ENCODE measurements around the gene PTPRD. TPM values are rescaled to one million over a fixed set of nuclear protein-coding genes. Genes with fewer than 3 reads are reported as not detected.

The PTPRD gene
- total RNA-seq, 1 donor from 2014 or later: 6.1 TPM

- intact Hi-C loops (cut with micrococcal nuclease): no loop called here
- ATAC-seq (peak; percentile 93), DNase-seq (no peak)
These were observed 1927.0 kb downstream of the PTPRD start for GRCh38 chr9:8685825-8686224.

GRCh38 chr9:8684978-8685708, 1927.7 kb downstream of the PTPRD start:
- DNase-seq: no peak
- ATAC-seq: peak; percentile 41
- intact Hi-C loops (cut with micrococcal nuclease): no loop called here

- ATAC-seq: no peak
- no peak for DNase-seq
- intact Hi-C loops (cut with micrococcal nuclease): no loop called here
These were observed 1929.3 kb downstream of the PTPRD start for GRCh38 chr9:8683496-8683895.

- intact Hi-C loops (cut with micrococcal nuclease): no loop called here
- ATAC-seq (no peak), DNase-seq (no peak)
These were observed 1932.1 kb downstream of the PTPRD start for GRCh38 chr9:8680658-8681057.

GRCh38 chr9:8680157-8680556, 1932.6 kb downstream of the PTPRD start:
- intact Hi-C loops (cut with micrococcal nuclease): no loop called here
- no peak for DNase-seq
- no peak for ATAC-seq

GRCh38 chr9:8679371-8679822, 1933.4 kb downstream of the PTPRD start:
- ATAC-seq (no peak), DNase-seq (no peak)
- intact Hi-C loops (cut with micrococcal nuclease): no loop called here

- intact Hi-C loops (cut with micrococcal nuclease): no loop called here
- DNase-seq (no peak), ATAC-seq (peak; percentile 65)
These were observed 1935.1 kb downstream of the PTPRD start for GRCh38 chr9:8677741-8678140.

- intact Hi-C loops (cut with micrococcal nuclease): no loop called here
- DNase-seq: no peak
- ATAC-seq: no peak
These were observed 1938.3 kb downstream of the PTPRD start for GRCh38 chr9:8674536-8674935.

- intact Hi-C loops (cut with micrococcal nuclease): no loop called here
- DNase-seq: no peak
- no peak for ATAC-seq
These were observed 1939.0 kb downstream of the PTPRD start for GRCh38 chr9:8673830-8674229.

GRCh38 chr9:8670751-8671150, 1942.1 kb downstream of the PTPRD start:
- DNase-seq: no peak
- intact Hi-C loops (cut with micrococcal nuclease): no loop called here

GRCh38 chr9:8668751-8669150, 1944.1 kb downstream of the PTPRD start:
- DNase-seq (no peak), ATAC-seq (no peak)
- intact Hi-C loops (cut with micrococcal nuclease): no loop called here

More at GRCh38 chr9:8670751-8671150, 1942.1 kb downstream of the PTPRD start:
- no peak for ATAC-seq

GRCh38 chr9:8668231-8668630, 1944.6 kb downstream of the PTPRD start:
- intact Hi-C loops (cut with micrococcal nuclease): no loop called here
- no peak for ATAC-seq

GRCh38 chr9:8666060-8666459, 1946.7 kb downstream of the PTPRD start:
- ATAC-seq (no peak), DNase-seq (no peak)
- intact Hi-C loops (cut with micrococcal nuclease): no loop called here

More at GRCh38 chr9:8668231-8668630, 1944.6 kb downstream of the PTPRD start:
- DNase-seq: no peak

- intact Hi-C loops (cut with micrococcal nuclease): no loop called here
- ATAC-seq: peak; percentile 89
- peak; percentile 74 for DNase-seq
These were observed 1952.4 kb downstream of the PTPRD start for GRCh38 chr9:8660383-8660782.

GRCh38 chr9:8659108-8659507, 1953.7 kb downstream of the PTPRD start:
- no peak for DNase-seq
- peak; percentile 71 for ATAC-seq
- intact Hi-C loops (cut with micrococcal nuclease): no loop called here

GRCh38 chr9:8655071-8655470, 1957.7 kb downstream of the PTPRD start:
- ATAC-seq (no peak), DNase-seq (no peak)
- intact Hi-C loops (cut with micrococcal nuclease): no loop called here

- intact Hi-C loops (cut with micrococcal nuclease): no loop called here
- DNase-seq (no peak), ATAC-seq (no peak)
These were observed 1958.9 kb downstream of the PTPRD start for GRCh38 chr9:8653855-8654254.

- no peak for ATAC-seq
- intact Hi-C loops (cut with micrococcal nuclease): no loop called here
- DNase-seq: no peak
These were observed 1959.7 kb downstream of the PTPRD start for GRCh38 chr9:8653111-8653510.

GRCh38 chr9:8652255-8652654, 1960.5 kb downstream of the PTPRD start:
- no peak for DNase-seq
- peak; percentile 82 for ATAC-seq
- intact Hi-C loops (cut with micrococcal nuclease): no loop called here

- ATAC-seq (no peak), DNase-seq (no peak)
- intact Hi-C loops (cut with micrococcal nuclease): no loop called here
These were observed 1961.0 kb downstream of the PTPRD start for GRCh38 chr9:8651846-8652215.

GRCh38 chr9:8651070-8651845, 1961.5 kb downstream of the PTPRD start:
- no peak for DNase-seq
- intact Hi-C loops (cut with micrococcal nuclease): no loop called here
- no peak for ATAC-seq

Measured in left ventricle myocardium superior (tissue), 1 donor.